Vagina (tissue), 2 donors: ENCODE results near the gene ZFYVE9.

Source experiments
- CTCF ChIP-seq, 3 experiments: fragments of 450-650 bp in 2 of 3; fragments of 200-600 bp in 1 of 3; sonication (generic) in 1 of 3; IDR thresholded peaks; one replicate each; pipeline ENCODE4 v1.5.1; 2017 to 2019; ENCODE audit warnings: antibody characterized with exemption in 3 of 3, mild to moderate bottlenecking in 2 of 3, moderate library complexity in 2 of 3
- POLR2A ChIP-seq, 2 donors: fragments of 450-650 bp; IDR thresholded peaks; one replicate each; pipeline ENCODE4 v1.6.1; 2017; ENCODE audit warnings: antibody characterized with exemption in 2 of 2, mild to moderate bottlenecking in 2 of 2, moderate library complexity in 2 of 2
- POLR2AphosphoS5 ChIP-seq, 2 donors: sonication (generic); formaldehyde crosslinking; IDR thresholded peaks; one replicate each; pipeline ENCODE4 v1.9.0; 2017; ENCODE audit warnings: antibody characterized with exemption in 2 of 2, mild to moderate bottlenecking in 2 of 2, low read depth in 1 of 2; ENCODE audit not compliant: insufficient read depth in 1 of 2

GRCh38 chr1:52153010-52153409 is 11.1 kb downstream of the ZFYVE9 start:
- TF ChIP-seq CTCF (IDR thresholded peaks at IDR 0.05) (no peak), POLR2A (IDR thresholded peaks at IDR 0.05) (no peak), POLR2AphosphoS5 (IDR thresholded peaks at IDR 0.05; ENCODE audit: insufficient read depth in 1 of 2, low read depth in 1 of 2) (no peak)
